Measurements from ENCODE around the gene WDFY4.
"Not testable (repeated sequence)": the region's sequence is repeated elsewhere in the genome, so short reads cannot be mapped to it uniquely, and the experiment has no call there.

Gene WDFY4

DNA sequence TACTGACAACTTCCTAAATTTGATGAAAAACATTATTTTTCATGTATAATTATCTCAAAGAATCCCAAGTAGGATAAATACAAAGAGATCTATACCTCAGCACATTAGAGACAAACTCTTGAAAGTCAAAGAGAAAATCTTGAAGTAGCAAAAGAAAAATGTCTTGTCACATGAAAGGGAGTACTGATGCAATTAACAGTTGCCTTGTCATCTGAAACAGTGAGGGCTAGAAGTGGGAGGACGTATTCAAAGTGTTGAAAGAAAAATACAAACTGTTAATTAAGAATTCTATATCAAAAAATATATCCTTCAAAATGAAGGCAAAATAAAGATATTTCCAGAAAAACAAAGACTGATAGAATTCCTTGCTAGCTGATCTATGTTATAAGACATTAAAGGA, 44.3 kb upstream of the WDFY4 start:
- TF ChIP-seq, protein P1, sequence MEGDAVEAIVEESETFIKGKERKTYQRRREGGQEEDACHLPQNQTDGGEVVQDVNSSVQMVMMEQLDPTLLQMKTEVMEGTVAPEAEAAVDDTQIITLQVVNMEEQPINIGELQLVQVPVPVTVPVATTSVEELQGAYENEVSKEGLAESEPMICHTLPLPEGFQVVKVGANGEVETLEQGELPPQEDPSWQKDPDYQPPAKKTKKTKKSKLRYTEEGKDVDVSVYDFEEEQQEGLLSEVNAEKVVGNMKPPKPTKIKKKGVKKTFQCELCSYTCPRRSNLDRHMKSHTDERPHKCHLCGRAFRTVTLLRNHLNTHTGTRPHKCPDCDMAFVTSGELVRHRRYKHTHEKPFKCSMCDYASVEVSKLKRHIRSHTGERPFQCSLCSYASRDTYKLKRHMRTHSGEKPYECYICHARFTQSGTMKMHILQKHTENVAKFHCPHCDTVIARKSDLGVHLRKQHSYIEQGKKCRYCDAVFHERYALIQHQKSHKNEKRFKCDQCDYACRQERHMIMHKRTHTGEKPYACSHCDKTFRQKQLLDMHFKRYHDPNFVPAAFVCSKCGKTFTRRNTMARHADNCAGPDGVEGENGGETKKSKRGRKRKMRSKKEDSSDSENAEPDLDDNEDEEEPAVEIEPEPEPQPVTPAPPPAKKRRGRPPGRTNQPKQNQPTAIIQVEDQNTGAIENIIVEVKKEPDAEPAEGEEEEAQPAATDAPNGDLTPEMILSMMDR (conservative IDR thresholded peaks at IDR 0.05): no peak
- TF ChIP-seq ZFX (IDR thresholded peaks at IDR 0.05): no peak
- no peak overlapping the region for H3K27ac ChIP-seq

DNA sequence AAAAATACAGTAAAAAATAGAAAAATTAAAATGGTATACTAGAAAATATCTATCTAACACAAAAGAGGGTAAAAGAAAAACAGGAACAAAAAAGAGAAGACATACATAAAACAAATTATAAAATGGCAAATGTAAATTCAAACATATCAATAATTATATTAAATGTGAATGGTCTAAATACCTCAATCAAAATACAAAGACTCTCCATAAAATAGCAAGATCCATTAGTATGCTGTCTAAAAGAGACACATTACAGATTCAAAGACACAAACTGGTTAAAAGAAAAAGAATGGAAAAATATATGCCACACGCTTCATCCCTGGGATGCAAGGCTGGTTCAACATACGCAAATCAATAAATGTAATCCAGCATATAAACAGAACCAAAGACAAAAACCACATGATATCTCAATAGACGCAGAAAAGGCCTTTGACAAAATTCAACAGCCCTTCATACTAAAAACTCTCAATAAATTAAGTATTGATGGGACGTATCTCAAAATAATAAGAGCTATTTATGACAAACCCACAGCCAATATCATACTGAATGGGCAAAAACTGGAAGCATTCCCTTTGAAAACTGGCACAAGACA, 43.5 kb upstream of the WDFY4 start:
- not testable (repeated sequence) for H3K27ac ChIP-seq

DNA sequence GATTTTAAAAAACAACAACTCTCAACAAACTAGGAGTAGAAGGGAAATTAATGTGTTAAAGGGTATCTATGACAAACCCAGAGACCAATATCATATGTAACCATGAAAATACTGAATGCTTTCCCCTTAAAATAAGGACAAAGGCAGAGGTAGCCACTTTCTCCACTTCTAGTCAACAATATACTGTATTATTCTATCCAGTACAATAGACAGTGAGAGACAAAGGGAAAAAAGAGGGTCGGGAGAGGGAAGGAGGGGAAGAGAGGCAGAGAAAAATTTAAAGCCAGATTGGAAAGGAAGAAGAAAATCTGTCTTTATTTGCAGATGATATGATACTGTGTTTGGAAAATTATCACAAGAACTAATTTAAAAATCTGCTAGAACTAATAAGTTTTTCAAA, 39.1 kb upstream of the WDFY4 start:
- no peak overlapping the region for H3K27ac ChIP-seq
- no peak for TF ChIP-seq ZFX (IDR thresholded peaks at IDR 0.05)
- TF ChIP-seq, protein P1 (conservative IDR thresholded peaks at IDR 0.05): no peak

DNA sequence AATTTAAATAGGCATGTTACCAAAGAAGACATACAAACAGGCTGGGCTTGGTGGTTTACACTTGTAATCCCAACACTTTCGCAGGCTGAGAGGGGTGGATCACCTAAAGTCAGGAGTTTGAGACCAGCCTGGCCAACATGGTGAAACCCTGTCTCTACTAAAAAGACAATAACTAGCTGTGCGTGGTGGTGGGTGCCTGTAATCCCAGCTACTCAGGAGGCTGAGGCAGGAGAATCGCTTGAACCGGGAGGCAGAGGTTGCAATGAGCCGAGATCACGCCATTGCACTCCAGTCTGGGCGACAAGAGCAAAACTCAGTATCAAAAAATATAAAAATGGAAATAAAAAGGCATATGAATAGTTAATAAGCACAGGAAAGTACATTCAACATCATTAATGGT, 37.6 kb upstream of the WDFY4 start:
- H3K27ac ChIP-seq: not testable (repeated sequence)

DNA sequence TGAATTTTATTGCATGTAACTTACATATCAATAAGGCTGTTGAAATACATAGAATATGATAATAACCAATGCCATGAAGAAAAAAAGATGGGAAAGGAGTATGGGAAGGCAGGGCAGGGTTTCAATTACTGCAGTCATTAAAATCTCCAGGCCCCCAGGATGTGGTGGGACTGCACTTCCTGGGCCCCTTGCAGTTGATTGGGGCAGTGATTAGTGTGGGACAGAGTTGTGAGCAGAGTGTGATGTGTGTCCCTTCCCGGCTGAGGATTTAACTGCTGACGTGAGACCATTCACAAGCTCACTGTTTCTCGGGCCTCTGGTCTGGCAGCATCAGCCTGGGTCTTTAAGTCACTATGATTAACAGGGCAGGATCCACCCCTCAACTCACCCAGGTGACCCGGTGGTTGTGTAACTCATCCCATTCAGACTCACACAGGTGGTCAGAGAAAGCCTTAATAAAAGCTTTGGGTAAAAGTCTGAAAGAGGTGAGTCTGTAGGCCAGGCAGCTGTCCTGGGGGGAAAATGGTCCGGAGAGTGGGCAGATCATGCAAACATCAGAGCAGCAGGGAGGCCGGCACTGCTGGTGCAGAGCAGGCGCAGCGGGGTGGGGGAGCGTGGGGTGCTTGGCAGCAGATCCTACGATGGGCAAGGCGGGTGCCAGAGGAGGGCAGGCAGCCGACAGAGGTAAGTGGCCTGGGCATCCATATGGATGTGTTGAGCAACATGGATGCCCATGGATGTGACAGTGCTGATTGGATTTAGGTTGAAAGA, 36.3 kb upstream of the WDFY4 start:
- no peak overlapping the region for H3K27ac ChIP-seq
- TF ChIP-seq, protein P1 (conservative IDR thresholded peaks at IDR 0.05): no peak
- TF ChIP-seq ZFX (IDR thresholded peaks at IDR 0.05): no peak

DNA sequence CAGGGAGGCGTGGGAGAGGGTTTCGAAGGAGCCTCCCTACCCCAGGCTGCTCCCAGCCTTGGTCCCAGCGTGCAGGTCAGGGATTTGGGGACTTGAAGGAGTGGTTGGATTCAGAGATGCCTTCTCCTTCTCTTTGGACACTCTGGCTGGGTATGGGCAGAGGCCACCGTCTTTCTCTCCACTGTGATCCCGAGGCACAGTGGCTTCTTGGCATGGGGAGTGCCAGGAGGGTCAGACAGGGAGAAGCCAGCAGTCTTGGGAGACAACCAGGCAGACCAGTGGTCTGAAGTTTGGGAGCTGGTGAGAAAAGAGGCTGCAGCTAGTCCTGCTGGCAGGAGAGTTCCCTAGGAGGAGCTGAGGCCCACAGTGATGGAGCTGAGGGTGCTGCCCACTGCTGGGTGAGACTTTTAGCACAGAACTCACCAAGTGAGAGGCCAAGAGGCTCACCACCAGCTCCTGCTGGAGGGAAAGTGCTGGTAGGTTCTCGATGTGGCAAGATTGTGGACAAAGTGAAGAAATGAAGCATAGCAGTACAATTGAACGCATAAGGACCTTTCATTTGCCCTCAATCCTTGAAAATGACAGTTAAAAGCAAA, 35.2 kb upstream of the WDFY4 start:
- no peak overlapping the region for H3K27ac ChIP-seq
- no peak for TF ChIP-seq ZFX (IDR thresholded peaks at IDR 0.05)
- TF ChIP-seq, protein P1 (conservative IDR thresholded peaks at IDR 0.05): no peak

DNA sequence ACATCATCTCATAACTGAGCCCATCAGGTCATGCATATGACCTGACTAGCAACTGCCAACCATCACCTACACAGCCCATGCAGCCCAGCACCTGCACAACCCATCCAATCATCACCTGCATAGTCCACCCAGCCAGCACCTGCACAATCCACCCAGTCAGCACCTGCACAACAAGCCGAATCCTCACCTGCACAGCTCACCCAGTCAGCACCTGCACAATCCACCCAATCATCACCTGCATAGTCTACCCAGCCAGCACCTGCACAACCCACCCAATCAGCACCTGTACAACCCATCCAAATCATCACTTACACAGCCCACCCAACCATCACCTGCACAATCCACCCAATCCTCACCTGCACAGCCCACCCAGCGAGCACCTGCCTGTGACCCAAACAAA, 33.4 kb upstream of the WDFY4 start:
- TF ChIP-seq, protein P1 (conservative IDR thresholded peaks at IDR 0.05): no peak
- no peak for TF ChIP-seq ZFX (IDR thresholded peaks at IDR 0.05)
- H3K27ac ChIP-seq: no peak overlapping the region

DNA sequence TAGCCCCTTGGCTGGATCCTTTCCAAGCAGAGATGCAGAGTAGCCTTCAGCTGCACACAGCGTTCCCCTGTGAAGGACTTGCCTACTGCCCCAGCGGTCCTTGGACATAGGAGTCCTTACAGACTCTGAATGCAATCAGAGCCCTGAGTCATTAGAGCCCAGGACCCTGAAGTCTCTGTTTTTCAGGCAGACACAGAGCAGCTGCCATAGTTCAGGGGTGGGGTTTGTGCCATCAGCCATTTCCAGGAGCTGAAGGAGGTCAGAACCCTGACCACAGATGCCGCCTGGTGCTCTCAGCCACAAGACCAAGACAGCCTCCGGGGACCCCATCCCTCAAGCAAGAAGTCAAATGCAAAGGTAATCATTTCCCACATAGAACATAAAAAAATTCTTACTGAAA, 32.8 kb upstream of the WDFY4 start:
- no peak overlapping the region for H3K27ac ChIP-seq
- TF ChIP-seq, protein P1 (conservative IDR thresholded peaks at IDR 0.05): no peak
- TF ChIP-seq ZFX (IDR thresholded peaks at IDR 0.05): no peak

All from C4-2B (cell line).